Ishikawa (cell line): ENCODE results near the gene HPS6.

Experiments used
- CEBPB ChIP-seq: IDR thresholded peaks from 2 replicates; pipeline ENCODE4 v1.6.1; 2012
- CREB1 ChIP-seq: IDR thresholded peaks from 2 replicates; pipeline ENCODE4 v1.6.1; 2012; ENCODE audit warnings: low read depth
- EGR1 ChIP-seq: IDR thresholded peaks from 2 replicates; pipeline ENCODE4 v1.6.1; 2012
- EP300 ChIP-seq: IDR thresholded peaks from 2 replicates; pipeline ENCODE4 v1.6.1; 2012; ENCODE audit warnings: borderline replicate concordance
- FOXM1 ChIP-seq: IDR thresholded peaks from 2 replicates; pipeline ENCODE4 v1.6.1; 2012; ENCODE audit warnings: low read depth, borderline replicate concordance
- MAX ChIP-seq: IDR thresholded peaks from 2 replicates; pipeline ENCODE4 v1.6.1; 2012
- NFIC ChIP-seq: IDR thresholded peaks from 2 replicates; pipeline ENCODE4 v1.6.1; 2012
- RAD21 ChIP-seq: IDR thresholded peaks from 2 replicates; pipeline ENCODE4 v1.6.1; 2012; ENCODE audit warnings: low read depth
- REST ChIP-seq: IDR thresholded peaks from 2 replicates; pipeline ENCODE4 v1.6.1; 2012; ENCODE audit warnings: low read depth, mild to moderate bottlenecking
- TAF1 ChIP-seq: IDR thresholded peaks from 2 replicates; pipeline ENCODE4 v1.6.1; 2012; ENCODE audit warnings: low read depth, mild to moderate bottlenecking
- TCF12 ChIP-seq: IDR thresholded peaks from 2 replicates; pipeline ENCODE4 v1.6.1; 2012; ENCODE audit warnings: low read depth
- TEAD4 ChIP-seq: IDR thresholded peaks from 2 replicates; pipeline ENCODE4 v1.6.1; 2012
- USF1 ChIP-seq: IDR thresholded peaks from 2 replicates; pipeline ENCODE4 v1.6.1; 2012
- YY1 ChIP-seq: IDR thresholded peaks from 2 replicates; pipeline ENCODE4 v1.6.1; 2012; ENCODE audit warnings: low read depth
- ZBTB7A ChIP-seq: IDR thresholded peaks from 2 replicates; pipeline ENCODE4 v1.6.1; 2012; ENCODE audit warnings: low read depth

HPS6 gene

GRCh38 chr10:102085336-102085735 lies 20.2 kb downstream of the HPS6 start:
- TF ChIP-seq FOXM1 (no peak), YY1 (no peak), TEAD4 (no peak), CEBPB (no peak), RAD21 (no peak), TCF12 (no peak), EGR1 (no peak), EP300 (no peak), ZBTB7A (no peak), USF1 (no peak), CREB1 (no peak), REST (no peak), MAX (no peak), NFIC (no peak), TAF1 (no peak)

GRCh38 chr10:102086196-102086595 lies 21.0 kb downstream of the HPS6 start:
- TF ChIP-seq YY1 (no peak), ZBTB7A (no peak), CEBPB (no peak), EGR1 (no peak), TEAD4 (no peak), TAF1 (no peak), TCF12 (no peak), REST (no peak), NFIC (no peak), CREB1 (no peak), RAD21 (no peak)

- TF ChIP-seq TAF1 (no peak), MAX (no peak), CEBPB (no peak), FOXM1 (no peak), CREB1 (no peak), YY1 (no peak), USF1 (no peak), REST (no peak), EGR1 (no peak), NFIC (no peak)
Measured at GRCh38 chr10:102090772-102091171, 25.6 kb downstream of the HPS6 start.

- TF ChIP-seq RAD21 (no peak), EGR1 (no peak)
Measured at GRCh38 chr10:102096449-102096848, 31.3 kb downstream of the HPS6 start.

GRCh38 chr10:102101152-102101551 lies 36.0 kb downstream of the HPS6 start:
- TF ChIP-seq ZBTB7A = no peak
- no peak for TF ChIP-seq USF1
- peak; percentile 32 for TF ChIP-seq RAD21
- TF ChIP-seq CEBPB = no peak
